Body of pancreas (tissue), 4 donors: ENCODE measurements around the gene TBC1D12.
"Not testable (repeated sequence)": the region's sequence is repeated elsewhere in the genome, so short reads cannot be mapped to it uniquely, and the experiment has no call there.

ENCODE experiments used
- CTCF ChIP-seq, 7 experiments: fragments of 450-650 bp in 4 of 7; fragments of 200-600 bp in 3 of 7; sonication (generic) in 3 of 7; IDR thresholded peaks; one replicate each; pipeline ENCODE4 v1.5.1; 2016 to 2019; ENCODE audit warnings: antibody characterized with exemption in 7 of 7
- POLR2A ChIP-seq, 3 donors: fragments of 450-650 bp; IDR thresholded peaks; one replicate each; pipeline ENCODE4 v1.6.1; 2016; ENCODE audit warnings: antibody characterized with exemption in 3 of 3, mild to moderate bottlenecking in 2 of 3

DNA sequence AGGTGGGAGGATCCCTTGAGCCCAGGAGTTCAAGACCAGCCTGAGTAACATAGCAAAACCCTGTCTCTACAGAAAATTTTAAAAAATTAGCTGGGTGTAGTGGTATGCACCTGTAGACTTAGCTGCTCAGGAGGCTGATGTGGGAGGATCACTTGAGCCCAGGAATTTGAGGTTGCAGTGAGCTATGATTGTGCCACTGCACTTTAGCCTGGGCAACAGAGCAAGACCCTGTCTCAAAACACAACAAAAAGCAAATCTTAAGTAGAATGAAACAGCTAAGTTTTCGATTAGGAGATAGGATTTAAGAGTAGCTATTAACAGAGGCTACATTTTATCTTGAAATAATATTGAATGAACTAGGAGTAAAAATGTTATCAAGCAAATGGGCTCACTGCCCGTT, 139.9 kb downstream of the TBC1D12 start:
- TF ChIP-seq CTCF, POLR2A (IDR thresholded peaks at IDR 0.05): not testable (repeated sequence)
